Measurements from ENCODE around the gene C1orf35. TPM values are rescaled to one million over a fixed set of nuclear protein-coding genes. Genes with fewer than 3 reads are reported as not detected.

C1orf35 gene
- total and polyA plus RNA-seq, 5 donors: 6.3 to 8.6 (median 7.9) TPM

DNA sequence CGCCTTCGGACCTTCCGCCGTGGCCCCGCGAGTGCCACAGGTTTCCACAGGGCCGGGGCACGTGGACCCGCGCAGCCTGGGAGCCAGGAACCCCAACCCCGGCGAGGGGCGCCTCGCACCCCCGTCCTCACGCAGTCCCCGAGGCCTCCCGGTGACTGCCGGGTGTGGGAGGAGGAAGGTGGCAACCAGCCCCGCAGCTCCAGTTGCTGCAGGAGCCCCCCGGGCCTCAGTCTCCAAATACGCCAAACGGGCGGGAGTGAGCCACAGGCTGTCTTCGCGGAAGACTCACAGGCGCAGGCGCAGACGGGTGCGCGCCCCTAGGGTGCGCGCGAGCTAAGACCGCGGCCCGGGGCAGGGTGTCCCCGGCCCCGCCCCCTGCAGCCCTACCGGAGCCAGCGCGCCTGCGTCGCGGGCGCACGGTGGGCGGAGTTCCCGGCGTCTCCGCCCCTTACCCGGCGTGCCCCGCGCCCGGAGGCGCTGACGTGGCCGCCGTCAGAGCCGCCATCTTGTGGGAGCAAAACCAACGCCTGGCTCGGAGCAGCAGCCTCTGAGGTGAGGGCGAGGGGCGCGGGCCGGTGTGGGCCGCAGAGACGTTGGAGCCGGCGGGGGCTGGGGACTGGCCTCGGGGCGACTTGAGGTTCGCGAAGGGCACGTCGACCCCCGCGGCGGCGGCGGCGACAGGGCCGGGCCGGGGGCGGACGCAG lies 20.8 kb downstream of the C1orf35 start, which contains the start of gene ARF1:
TSS of gene ARF1 (plus strand) at position 495 of the 704 bp plus-strand sequence. CDS start 14,407 bp downstream, outside the sequence.
- H3K9me3 ChIP-seq (ENCODE audit: control insufficient read depth, low read length): no peaks in the 10 kb centered on the region
- peak within 1 kb of the TSS; percentile 94 for H3K4me3 ChIP-seq (ENCODE audit: low read length)
- H3K27me3 ChIP-seq (ENCODE audit: control insufficient read depth, insufficient read depth): no peaks in the 10 kb centered on the region
- peaks cover 18% of the 10 kb centered on the region for H3K4me1 ChIP-seq (ENCODE audit: control insufficient read depth, insufficient read depth, low read length)
- WGBS: under 1% methylated on average over 87 of the region's 87 CpGs
- ATAC-seq (peak; percentile 92 to 95), DNase-seq (peak; percentile 94 to 98 (median 98))
- intact Hi-C loops (cut with DNase I): loop anchor here in 1 of 4 donors (10.0 kb wide), 1 partner anchor 328 kb away; no protein-coding TSS in a partner anchor
- H3K27ac ChIP-seq (ENCODE audit: low read length): peak within 1 kb of the TSS; percentile 100

DNA sequence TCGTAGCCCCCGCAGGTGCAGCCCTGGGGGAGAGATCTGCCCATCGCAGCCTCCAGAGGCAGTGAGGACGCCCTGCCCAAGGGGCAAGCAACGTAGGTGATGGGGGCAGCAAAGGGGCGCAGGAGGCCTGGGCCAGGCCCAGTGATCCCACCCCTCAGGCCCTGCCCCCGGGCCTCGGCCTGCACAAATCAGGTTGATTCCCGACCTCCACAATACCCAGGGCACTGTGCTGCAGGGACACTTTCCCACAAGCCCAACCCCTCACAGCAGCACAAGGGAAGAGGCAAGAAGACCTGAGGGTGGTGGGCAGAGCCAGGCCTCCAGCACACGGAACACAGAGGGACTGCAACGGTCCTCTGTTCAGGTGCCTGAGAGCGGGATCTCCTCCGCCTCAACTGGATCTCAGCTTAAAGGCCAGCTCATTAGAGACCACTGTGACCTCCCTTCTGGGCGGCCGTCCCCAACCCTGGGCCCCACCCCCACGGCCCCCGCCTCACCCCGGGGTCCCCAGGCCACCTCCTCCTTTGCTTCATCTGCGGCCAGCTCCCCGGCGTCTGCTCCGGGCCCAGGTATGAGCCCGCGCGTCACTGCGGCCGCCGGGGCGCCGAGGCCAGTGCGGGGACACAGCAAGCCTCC lies 21.4 kb downstream of the C1orf35 start:
- Histone ChIP-seq H3K27ac (ENCODE audit: low read length) (peak overlapping the region; percentile 37), H3K4me3 (ENCODE audit: low read length) (peak overlapping the region; percentile 94), H3K27me3 (ENCODE audit: control insufficient read depth, insufficient read depth) (no peaks in the 10 kb centered on the region), H3K4me1 (ENCODE audit: control insufficient read depth, insufficient read depth, low read length) (peaks cover 15% of the 10 kb centered on the region), H3K9me3 (ENCODE audit: control insufficient read depth, low read length) (no peaks in the 10 kb centered on the region)
- peak in 2 of 3 donors; percentile 26 to 62 for DNase-seq
- peak in 1 of 2 donors; percentile 9 for ATAC-seq
- 14% methylated on average over 31 of the region's 31 CpGs for WGBS
- intact Hi-C loops (cut with DNase I): loop anchor here in 1 of 4 donors (10.0 kb wide), 1 partner anchor 327 kb away; no protein-coding TSS in a partner anchor

DNA sequence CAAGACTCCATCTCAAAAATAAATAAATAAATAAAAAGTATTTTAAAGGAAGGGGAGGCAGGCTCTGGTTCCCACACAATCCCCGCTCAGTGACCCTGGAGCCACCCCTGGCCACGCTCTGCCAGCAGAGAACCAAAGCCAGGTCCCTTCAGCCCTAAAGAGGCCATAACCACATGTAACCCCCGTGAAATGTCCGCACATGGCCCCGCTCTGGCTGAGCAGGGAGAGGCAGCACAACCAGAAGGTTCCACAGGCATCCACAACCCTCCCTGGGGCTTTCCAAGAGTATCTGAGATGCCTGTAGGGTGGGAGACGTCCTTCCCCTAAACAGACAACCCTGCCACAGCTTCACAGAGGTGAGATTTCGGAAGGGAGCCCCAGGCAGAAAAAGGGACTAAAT lies 22.0 kb downstream of the C1orf35 start:
- Histone ChIP-seq H3K9me3 (ENCODE audit: control insufficient read depth, low read length) (no peaks in the 10 kb centered on the region), H3K27ac (ENCODE audit: low read length) (no peak overlapping the region), H3K4me1 (ENCODE audit: control insufficient read depth, insufficient read depth, low read length) (peaks cover 13% of the 10 kb centered on the region), H3K4me3 (ENCODE audit: low read length) (peak overlapping the region; percentile 94), H3K27me3 (ENCODE audit: control insufficient read depth, insufficient read depth) (no peaks in the 10 kb centered on the region)
- 76% methylated on average over 7 of the region's 7 CpGs for WGBS
- DNase-seq (peak in 2 of 3 donors; percentile 27 to 33), ATAC-seq (no peak)
- intact Hi-C loops (cut with DNase I): loop anchor here in 1 of 4 donors (10.0 kb wide), 1 partner anchor 326 kb away; no protein-coding TSS in a partner anchor

DNA sequence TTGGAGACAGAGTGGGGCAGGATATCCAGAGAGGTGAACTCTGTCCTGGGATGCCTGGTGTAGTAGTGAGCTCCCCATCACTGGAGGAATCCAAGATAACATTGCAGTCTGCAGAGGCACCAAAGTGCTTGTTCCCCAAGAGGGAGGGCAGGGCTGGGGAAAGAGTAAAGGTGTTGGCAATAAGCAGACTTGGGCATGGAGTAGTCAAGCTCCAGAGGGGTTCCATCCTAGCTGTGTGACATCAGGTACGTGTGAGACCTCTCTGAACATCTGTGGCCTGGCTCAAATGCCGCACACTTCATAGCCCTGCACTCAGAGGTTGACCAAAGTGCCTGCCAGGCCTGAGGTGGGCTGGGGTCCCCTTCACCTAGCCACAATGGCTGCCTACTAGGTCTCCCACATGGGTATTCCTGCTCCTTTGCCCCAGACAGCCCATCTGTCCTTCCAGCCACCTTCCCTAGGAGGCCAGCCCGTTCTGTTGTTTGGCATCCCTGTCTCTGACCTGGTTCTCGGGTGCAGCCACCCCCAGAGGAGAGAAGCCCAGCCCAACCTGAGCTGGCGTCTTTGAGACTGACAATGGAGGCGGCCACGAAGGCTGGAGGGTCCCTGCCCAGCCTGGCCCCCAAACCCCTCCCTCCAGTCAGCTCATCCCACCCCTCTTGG lies 23.4 kb downstream of the C1orf35 start:
- ATAC-seq (no peak), DNase-seq (peak in 1 of 3 donors; percentile 41)
- Histone ChIP-seq H3K4me1 (ENCODE audit: control insufficient read depth, insufficient read depth, low read length) (peaks cover 3% of the 10 kb centered on the region), H3K27me3 (ENCODE audit: control insufficient read depth, insufficient read depth) (no peaks in the 10 kb centered on the region), H3K4me3 (ENCODE audit: low read length) (no peak overlapping the region), H3K27ac (ENCODE audit: low read length) (no peak overlapping the region), H3K9me3 (ENCODE audit: control insufficient read depth, low read length) (no peaks in the 10 kb centered on the region)
- WGBS: 90% methylated on average over 7 of the region's 7 CpGs
- intact Hi-C loops (cut with DNase I): loop anchor here in 1 of 4 donors (10.0 kb wide), 1 partner anchor 325 kb away; no protein-coding TSS in a partner anchor

DNA sequence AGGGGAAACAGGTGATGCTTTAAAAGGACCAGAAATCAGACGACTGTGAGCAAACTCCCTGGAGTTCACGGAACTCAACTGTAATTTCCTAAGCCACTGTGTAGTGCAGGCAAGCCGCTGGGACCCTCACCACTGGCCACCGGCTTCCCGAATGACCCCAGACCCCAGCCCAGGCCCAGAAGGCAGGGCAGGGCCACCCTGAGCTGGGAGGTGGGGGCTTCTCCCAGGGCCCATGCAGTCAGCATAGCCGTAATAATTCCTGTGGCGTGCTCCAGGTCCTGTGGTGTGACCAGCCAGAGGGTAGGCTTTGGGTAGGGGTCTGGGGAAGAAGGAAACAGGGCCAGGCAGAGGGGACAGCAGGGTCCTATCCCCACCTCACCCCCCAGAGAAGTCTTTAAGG lies 24.1 kb downstream of the C1orf35 start:
- intact Hi-C loops (cut with DNase I): no loop called here
- WGBS: 89% methylated on average over 7 of the region's 7 CpGs

DNA sequence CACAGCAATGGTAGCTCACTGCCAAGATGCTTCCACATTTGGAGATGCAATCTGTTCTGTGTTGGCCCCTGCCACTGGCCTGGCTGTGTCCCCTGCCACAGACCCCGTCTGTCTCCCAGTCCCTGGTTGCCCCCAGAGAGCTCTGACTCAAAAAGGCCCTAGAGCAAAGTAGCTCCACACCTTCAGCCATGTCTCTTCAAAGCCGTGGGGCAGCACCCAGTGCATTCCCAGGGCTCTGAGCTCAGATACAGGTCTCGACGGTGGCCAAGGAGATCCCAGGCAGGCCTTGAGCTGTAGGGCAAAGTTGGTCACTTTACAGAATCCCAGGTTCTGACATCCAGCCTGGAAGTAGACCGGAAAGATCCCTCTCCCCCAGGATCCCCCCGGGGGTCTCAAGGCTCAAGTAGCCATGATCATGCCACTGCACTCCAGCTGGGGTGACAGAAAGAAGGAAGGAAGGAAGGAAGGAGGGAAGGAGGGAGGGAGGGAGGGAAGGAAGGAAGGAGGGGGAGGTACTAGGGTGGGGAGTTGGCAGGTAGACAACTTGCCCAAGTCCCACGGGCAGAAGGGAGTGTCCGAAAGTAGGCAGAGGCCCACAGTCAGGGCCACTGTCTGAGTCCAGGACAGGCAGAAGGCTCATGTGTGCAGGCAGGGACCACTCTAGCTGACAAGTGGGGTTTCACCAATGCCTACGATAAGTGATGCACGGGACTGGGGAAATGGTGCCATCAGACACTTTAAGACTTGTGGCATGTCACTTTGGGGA lies 25.4 kb downstream of the C1orf35 start:
- intact Hi-C loops (cut with DNase I): no loop called here
- Histone ChIP-seq H3K9me3 (ENCODE audit: control insufficient read depth, low read length) (no peaks in the 10 kb centered on the region), H3K27me3 (ENCODE audit: control insufficient read depth, insufficient read depth) (no peaks in the 10 kb centered on the region), H3K4me3 (ENCODE audit: low read length) (no peak overlapping the region), H3K4me1 (ENCODE audit: control insufficient read depth, insufficient read depth, low read length) (no peaks in the 10 kb centered on the region), H3K27ac (ENCODE audit: low read length) (no peak overlapping the region)
- WGBS: 56% methylated on average over 10 of the region's 10 CpGs
- ATAC-seq: no peak
- peak in 1 of 3 donors; percentile 30 for DNase-seq

More for the DNA sequence above, 24.1 kb downstream of the C1orf35 start:
- Histone ChIP-seq H3K27me3 (ENCODE audit: control insufficient read depth, insufficient read depth) (no peaks in the 10 kb centered on the region), H3K4me3 (ENCODE audit: low read length) (no peak overlapping the region), H3K9me3 (ENCODE audit: control insufficient read depth, low read length) (no peaks in the 10 kb centered on the region), H3K4me1 (ENCODE audit: control insufficient read depth, insufficient read depth, low read length) (peaks cover 2% of the 10 kb centered on the region), H3K27ac (ENCODE audit: low read length) (no peak overlapping the region)
- ATAC-seq (no peak), DNase-seq (peak in 1 of 3 donors; percentile 21)

DNA sequence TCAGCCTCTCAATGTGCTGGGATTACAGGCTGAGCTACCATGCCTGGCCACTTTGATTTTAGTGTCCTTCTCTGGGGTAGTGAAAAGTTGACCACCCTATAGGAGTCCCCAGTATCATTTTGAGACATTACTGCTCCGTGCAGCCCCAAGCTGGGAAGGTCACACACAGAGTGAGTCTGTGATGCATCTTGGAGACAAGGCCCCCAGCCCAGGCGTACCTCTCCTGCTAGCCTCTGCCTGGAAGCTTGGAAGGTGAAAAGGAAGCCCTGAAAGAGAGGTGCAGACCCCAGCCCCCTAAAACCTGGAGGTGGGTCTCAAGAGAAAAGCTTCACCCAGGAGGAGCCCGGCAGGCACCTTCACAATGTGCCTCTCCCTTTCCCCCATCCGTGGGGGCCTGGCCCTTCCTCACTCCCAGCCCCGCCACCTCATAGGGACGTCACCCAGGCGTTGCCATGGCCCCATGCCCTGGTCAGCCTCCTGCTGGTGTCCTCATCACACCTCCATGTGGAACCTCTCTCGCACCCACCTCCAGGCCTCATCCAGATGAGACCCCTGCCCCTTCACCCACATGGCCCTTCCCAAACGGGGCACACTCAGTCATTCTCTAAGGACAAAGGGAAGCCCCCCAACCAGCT lies 26.2 kb downstream of the C1orf35 start:
- Histone ChIP-seq H3K27ac (ENCODE audit: low read length) (no peak overlapping the region), H3K4me1 (ENCODE audit: control insufficient read depth, insufficient read depth, low read length) (no peaks in the 10 kb centered on the region), H3K27me3 (ENCODE audit: control insufficient read depth, insufficient read depth) (no peaks in the 10 kb centered on the region), H3K9me3 (ENCODE audit: control insufficient read depth, low read length) (no peaks in the 10 kb centered on the region), H3K4me3 (ENCODE audit: low read length) (no peak overlapping the region)
- ATAC-seq: no peak
- intact Hi-C loops (cut with DNase I): no loop called here
- 65% methylated on average over 9 of the region's 9 CpGs for WGBS
- DNase-seq: peak in 2 of 3 donors; percentile 14 to 35

DNA sequence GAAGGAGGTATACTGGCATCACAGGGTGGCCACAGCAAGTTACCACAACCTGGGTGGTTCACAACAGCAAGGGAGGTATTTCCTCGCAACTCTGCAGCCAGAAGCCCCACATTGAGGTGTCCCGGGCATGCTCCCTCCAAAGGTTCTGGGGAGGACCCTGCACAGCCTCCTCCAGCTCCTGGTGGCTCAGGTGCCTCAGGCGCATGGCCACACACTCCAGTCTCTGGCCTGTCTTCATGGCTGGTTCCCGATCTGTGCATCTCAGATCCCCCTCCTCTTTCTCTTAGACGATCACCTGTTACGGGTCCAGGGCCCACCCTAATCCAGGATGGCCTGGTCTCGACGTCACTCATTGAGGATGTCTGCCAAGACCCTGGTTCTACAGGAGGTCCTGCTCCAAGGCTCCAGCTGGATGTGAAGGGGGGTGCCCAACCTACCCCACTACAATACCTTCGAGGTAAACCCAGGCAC lies 27.3 kb downstream of the C1orf35 start:
- WGBS: 84% methylated on average over 9 of the region's 9 CpGs
- ATAC-seq (no peak), DNase-seq (peak in 1 of 3 donors; percentile 16)

DNA sequence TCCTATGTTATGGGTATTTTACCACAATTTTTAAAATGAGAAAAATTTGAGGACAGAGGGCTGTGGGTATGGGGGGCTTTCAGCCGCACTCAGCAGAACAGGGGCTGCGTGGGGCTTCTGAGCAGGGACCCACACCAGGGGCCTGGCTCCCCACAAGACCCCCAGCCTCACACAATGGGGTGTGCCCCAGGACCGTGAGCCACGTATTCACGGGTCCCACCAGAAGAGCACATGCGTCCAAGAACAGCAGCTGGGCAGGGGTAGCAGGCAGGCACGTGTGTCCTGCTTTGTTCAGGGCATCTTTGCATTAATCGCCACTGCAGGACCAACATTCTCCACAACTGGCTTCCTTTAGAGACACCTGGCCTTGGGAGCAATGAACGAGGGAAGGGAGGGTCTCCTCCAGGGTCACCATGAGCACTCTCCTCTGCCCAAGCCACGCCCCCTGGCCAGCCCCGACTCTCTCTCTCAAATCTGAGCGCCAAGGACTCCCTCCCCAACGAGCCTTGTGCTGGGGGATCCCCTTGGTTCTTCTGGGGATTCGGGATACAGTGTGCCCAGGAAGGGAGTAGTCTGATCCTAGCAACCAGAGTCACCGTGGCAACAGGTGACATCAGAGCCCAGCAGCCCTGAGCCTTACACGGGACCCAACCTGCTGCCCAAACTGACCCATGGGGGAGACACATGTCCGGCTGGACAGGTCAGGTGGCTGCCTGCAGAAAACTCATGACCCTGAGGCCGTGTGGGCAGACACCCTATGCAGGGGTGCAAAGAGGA lies 28.0 kb downstream of the C1orf35 start:
- peak; percentile 17 to 26 for ATAC-seq
- Histone ChIP-seq H3K27ac (ENCODE audit: low read length) (no peak overlapping the region), H3K27me3 (ENCODE audit: control insufficient read depth, insufficient read depth) (no peaks in the 10 kb centered on the region), H3K9me3 (ENCODE audit: control insufficient read depth, low read length) (no peaks in the 10 kb centered on the region), H3K4me3 (ENCODE audit: low read length) (no peak overlapping the region), H3K4me1 (ENCODE audit: control insufficient read depth, insufficient read depth, low read length) (no peaks in the 10 kb centered on the region)
- peak; percentile 34 to 73 (median 64) for DNase-seq
- intact Hi-C loops (cut with DNase I): no loop called here
- WGBS: 39% methylated on average over 18 of the region's 18 CpGs

More for the DNA sequence above, 27.3 kb downstream of the C1orf35 start:
- Histone ChIP-seq H3K27me3 (ENCODE audit: control insufficient read depth, insufficient read depth) (no peaks in the 10 kb centered on the region), H3K9me3 (ENCODE audit: control insufficient read depth, low read length) (no peaks in the 10 kb centered on the region), H3K4me3 (ENCODE audit: low read length) (no peak overlapping the region), H3K27ac (ENCODE audit: low read length) (no peak overlapping the region), H3K4me1 (ENCODE audit: control insufficient read depth, insufficient read depth, low read length) (no peaks in the 10 kb centered on the region)
- intact Hi-C loops (cut with DNase I): no loop called here
